ENCODE data around the gene LINS1.

DNA sequence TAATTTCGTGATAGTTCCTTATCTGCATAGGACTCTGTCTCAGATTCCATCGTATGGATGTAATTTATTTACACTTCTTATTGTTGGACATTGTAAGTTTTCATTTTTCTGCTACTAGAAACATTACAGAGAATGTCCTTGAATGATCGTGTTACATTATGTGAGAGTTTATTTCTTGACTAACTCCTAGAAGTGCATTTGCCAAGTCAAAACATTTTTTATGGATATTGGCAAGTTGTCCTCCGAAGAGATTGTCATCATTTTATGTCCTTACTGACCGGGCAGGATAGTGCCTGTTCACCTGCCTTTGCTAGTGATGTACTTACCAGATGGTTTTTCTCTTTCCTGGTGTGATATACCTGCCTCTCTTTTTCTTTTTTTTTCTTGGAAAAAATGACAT lies 13.8 kb upstream of the LINS1 start:
- TF ChIP-seq, protein P1, sequence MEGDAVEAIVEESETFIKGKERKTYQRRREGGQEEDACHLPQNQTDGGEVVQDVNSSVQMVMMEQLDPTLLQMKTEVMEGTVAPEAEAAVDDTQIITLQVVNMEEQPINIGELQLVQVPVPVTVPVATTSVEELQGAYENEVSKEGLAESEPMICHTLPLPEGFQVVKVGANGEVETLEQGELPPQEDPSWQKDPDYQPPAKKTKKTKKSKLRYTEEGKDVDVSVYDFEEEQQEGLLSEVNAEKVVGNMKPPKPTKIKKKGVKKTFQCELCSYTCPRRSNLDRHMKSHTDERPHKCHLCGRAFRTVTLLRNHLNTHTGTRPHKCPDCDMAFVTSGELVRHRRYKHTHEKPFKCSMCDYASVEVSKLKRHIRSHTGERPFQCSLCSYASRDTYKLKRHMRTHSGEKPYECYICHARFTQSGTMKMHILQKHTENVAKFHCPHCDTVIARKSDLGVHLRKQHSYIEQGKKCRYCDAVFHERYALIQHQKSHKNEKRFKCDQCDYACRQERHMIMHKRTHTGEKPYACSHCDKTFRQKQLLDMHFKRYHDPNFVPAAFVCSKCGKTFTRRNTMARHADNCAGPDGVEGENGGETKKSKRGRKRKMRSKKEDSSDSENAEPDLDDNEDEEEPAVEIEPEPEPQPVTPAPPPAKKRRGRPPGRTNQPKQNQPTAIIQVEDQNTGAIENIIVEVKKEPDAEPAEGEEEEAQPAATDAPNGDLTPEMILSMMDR (IDR thresholded peaks at IDR 0.05; ENCODE audit: poor library complexity, severe bottlenecking) = no peak
- TF ChIP-seq POLR2AphosphoS5 (IDR thresholded peaks at IDR 0.05) (no peak), EZH2 (IDR thresholded peaks at IDR 0.05; ENCODE audit: borderline replicate concordance, insufficient read depth, low read length, poor library complexity, severe bottlenecking) (no peak), EP300 (conservative IDR thresholded peaks at IDR 0.05; ENCODE audit: poor library complexity, severe bottlenecking) (no peak), RAD21 (conservative IDR thresholded peaks at IDR 0.05) (no peak), TAF1 (IDR thresholded peaks at IDR 0.05; ENCODE audit: low read depth) (no peak), SMC3 (conservative IDR thresholded peaks at IDR 0.05; ENCODE audit: poor library complexity) (no peak)
- TF ChIP-seq, protein P2, sequence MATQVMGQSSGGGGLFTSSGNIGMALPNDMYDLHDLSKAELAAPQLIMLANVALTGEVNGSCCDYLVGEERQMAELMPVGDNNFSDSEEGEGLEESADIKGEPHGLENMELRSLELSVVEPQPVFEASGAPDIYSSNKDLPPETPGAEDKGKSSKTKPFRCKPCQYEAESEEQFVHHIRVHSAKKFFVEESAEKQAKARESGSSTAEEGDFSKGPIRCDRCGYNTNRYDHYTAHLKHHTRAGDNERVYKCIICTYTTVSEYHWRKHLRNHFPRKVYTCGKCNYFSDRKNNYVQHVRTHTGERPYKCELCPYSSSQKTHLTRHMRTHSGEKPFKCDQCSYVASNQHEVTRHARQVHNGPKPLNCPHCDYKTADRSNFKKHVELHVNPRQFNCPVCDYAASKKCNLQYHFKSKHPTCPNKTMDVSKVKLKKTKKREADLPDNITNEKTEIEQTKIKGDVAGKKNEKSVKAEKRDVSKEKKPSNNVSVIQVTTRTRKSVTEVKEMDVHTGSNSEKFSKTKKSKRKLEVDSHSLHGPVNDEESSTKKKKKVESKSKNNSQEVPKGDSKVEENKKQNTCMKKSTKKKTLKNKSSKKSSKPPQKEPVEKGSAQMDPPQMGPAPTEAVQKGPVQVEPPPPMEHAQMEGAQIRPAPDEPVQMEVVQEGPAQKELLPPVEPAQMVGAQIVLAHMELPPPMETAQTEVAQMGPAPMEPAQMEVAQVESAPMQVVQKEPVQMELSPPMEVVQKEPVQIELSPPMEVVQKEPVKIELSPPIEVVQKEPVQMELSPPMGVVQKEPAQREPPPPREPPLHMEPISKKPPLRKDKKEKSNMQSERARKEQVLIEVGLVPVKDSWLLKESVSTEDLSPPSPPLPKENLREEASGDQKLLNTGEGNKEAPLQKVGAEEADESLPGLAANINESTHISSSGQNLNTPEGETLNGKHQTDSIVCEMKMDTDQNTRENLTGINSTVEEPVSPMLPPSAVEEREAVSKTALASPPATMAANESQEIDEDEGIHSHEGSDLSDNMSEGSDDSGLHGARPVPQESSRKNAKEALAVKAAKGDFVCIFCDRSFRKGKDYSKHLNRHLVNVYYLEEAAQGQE (IDR thresholded peaks at IDR 0.05; ENCODE audit: borderline replicate concordance) = no peak
